ENCODE measurements around the gene SUZ12.
"Not testable (repeated sequence)": the region's sequence is repeated elsewhere in the genome, so short reads cannot be mapped to it uniquely, and the experiment has no call there.

SUZ12 gene

GRCh38 chr17:31936615-31937609 lies at the start of gene SUZ12:
Gene SUZ12, plus strand, starts transcription at chr17:31937007. Its CDS starts 240 bp downstream, at chr17:31937247.
- DNase-seq: peak; percentile 89

DNA sequence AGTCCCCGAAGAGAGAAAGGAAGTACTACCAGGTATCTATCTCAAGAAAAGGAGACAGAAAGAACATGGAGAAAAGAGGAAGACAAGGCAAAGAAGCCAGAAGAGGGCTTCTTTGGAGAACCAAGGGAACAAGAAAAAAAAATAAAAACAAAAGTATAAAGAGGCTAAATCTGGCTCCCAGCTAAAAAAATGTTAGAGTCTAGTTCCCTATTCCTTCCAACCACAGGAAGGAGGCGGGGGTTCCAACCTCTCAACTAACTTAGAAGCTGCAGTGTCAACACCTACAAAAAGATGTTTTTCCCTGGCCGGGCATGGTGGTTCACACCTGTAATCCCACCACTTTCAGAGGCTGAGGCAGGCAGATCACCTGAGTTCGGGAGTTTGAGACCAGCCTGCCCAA lies 48.7 kb upstream of the SUZ12 start:
- no peak for DNase-seq

DNA sequence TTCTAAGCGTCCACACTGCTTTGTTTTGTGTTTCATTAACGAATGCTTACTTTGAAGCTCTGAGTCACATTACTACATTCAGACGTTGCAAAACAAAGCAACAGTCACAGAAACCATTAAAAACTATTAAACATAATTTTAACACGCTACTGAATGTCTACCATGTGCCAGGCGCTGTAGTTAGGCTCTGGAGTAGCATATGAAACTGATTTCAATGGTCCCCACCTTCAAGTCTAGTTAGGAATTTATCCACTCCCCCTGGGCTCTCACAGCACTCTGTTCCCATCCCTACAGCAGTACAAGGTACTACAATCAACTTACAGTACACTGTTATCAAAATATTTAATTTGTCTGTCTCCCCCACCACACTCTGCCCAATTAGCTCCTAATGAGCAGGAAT lies 35.9 kb upstream of the SUZ12 start:
- no peak for DNase-seq

- no peak for DNase-seq
Observed at GRCh38 chr17:31902693-31903092, 34.1 kb upstream of the SUZ12 start.

DNA sequence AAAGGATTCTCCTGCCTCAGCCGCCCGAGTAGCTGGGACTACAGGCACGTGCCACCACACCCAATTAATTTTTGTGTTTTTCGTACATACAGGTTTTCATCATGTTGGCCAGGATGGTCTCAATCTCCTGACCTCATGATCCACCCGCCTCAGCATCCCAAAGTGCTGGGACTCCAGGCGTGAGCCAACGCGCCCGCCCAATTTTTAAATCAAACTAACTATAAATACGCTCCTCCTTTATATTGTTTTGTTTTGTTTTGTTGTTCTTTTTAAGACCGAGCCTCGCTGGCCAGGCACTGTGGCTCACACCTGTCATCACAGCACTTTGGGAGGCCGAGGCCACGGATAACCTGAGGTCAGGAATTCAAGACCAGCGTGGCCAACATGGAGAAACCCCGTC lies 33.4 kb upstream of the SUZ12 start:
- DNase-seq: no peak

DNA sequence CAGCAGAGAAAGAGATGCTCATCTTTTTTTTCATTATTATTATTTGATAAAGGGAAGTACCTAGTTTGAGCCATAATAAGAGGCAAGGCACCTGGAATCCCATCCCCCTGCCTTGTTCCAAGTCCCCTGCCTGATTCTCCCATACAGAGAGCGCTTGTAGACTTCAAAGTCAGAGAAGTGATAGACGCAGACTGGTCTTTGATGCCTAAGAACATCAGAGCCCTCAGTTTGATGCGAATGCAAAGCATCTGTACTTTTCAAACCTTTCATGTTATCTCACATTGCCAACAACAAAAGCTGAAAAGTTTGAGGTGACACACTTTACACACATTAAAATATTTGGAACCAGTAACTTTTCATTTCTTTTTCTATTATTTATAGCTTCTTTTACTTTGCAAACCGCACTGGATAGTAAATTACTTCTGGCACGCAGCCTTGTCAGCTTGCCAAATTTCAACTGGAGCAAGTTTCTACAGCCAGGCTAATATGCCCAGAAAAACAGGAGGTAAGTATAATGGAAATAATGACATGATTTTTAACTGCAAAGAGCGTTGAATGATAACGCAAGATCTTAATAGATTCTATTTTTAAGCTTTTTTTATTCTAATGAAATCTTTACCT lies 29.4 kb upstream of the SUZ12 start:
- peak; percentile 71 for DNase-seq

- DNase-seq: no peak
Observed at GRCh38 chr17:31908386-31908785, 28.4 kb upstream of the SUZ12 start.

GRCh38 chr17:31912705-31913104 lies 24.1 kb upstream of the SUZ12 start:
- not testable (repeated sequence) for DNase-seq

- DNase-seq: no peak
Observed at GRCh38 chr17:31915456-31916100, 21.2 kb upstream of the SUZ12 start.

DNA sequence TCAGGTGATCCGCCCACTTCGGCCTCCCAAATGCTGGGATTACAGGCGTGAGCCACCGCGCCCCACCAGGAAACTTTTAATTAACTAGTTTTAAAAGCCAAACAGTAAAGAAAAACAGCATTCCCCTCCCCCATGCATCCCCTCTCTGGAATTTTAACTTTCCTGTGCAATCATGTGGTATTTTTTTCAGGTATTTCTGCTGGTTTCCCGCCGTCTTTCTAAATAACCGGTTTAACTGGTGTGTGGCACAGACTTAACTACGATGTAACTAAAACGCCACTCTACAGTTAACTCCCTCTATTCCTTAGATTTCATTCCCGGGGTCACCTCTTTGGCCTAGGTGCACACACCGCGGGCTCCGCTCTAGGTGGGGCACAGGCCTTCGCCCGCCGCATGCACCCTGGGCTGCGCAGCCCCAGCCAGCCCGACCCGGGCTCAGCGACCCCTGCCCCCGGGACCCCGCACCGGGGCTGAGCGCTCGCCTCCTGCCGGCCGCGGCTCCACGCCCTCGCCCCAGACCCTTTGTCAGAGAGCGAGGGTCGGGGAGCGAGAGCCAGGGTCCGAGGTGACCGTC lies 20.2 kb upstream of the SUZ12 start:
- no peak for DNase-seq

DNA sequence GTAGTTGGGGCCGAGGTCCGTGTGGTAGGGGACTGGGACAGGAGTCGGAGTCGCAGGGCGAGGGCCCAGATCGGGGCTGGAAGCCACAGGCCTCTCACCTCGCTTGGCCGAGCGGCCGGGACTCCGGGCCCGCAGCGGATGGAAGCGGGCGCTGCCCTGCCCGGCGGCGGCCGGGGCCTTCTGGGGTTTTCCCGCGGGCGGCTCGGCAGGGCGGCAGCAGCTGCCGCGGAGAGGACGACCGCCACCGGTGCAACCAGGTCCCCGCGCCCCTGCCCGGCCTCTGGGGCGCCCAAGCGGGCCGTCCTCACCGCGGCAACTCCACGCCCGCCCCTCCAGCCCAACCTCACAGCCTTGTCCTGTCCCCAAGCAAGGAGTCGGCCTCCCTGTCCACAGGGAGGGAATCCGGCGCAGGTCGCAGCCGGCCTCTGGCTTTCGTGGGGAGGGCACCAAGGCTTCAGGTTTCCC lies 19.7 kb upstream of the SUZ12 start:
- no peak for DNase-seq

GRCh38 chr17:31917721-31918120 lies 19.1 kb upstream of the SUZ12 start:
- not testable (repeated sequence) for DNase-seq

GRCh38 chr17:31918701-31919128 lies 18.1 kb upstream of the SUZ12 start:
- no peak for DNase-seq

GRCh38 chr17:31919802-31920525 lies 16.8 kb upstream of the SUZ12 start:
- peak; percentile 42 for DNase-seq

GRCh38 chr17:31926100-31926729 lies 10.6 kb upstream of the SUZ12 start:
- no peak for DNase-seq

DNA sequence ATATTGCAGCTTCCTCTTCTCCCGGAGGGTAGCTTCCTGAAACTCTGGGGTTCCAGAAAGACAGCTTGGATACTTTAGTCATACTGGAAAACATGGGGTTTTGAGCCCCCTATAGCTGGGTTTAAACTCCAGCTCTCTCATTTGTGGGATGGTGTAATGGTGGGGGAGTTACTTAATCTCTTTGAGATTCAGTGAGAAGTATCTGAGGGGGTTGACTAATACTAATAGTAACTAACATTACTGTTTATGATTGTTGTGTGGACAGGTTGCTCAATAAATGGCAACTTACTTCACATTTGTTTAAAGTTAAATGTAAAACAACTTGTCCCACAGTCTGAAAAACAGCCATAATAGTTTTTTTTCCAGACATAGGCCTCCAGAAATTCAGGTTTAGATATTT lies 5.1 kb upstream of the SUZ12 start:
- no peak for DNase-seq

GRCh38 chr17:31935512-31935911 lies 1.3 kb upstream of the SUZ12 start:
- DNase-seq: no peak

- not testable (repeated sequence) for DNase-seq
Observed at GRCh38 chr17:31937926-31938641, 1.3 kb downstream of the SUZ12 start.

DNA sequence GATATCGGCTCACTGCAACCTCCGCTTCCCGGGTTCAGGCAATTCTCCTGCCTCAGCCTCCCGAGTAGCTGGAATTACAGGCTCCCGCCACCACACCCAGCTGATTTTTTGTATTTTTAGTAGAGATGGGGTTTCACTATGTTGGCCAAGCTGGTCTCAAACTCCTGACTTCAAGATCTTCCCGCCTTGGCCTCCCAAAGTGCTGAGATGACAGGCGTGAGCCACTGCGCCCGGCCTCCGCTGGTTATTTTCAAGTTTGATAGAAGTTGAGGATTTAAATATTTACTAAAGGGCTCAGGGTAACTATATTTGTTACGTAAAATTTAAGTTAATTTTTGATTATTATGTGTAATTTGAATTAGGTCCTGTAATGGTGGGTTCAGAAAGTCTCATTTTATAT lies 5.1 kb downstream of the SUZ12 start:
- DNase-seq: not testable (repeated sequence)

DNA sequence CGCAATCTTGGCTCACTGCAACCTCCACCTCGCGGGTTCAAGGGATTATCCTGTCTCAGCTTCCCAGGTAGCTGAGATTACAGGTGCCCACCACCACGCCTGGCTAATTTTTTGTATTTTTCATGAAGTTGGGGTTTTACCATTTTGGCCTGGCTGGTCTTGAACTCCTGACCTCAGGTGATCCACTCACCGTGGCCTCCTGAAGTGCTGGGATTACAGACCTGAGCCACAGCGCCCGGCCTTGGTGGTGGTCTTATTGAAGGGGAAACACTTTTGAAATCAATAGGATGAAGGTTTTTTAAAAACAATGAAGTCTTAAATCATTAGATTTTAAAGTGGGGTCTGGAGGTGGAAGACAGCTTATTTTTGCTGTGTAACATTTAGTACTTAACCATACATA lies 5.6 kb downstream of the SUZ12 start:
- not testable (repeated sequence) for DNase-seq

GRCh38 chr17:31951953-31952352 lies 15.1 kb downstream of the SUZ12 start:
- DNase-seq: not testable (repeated sequence)
